GM19468 (cell line): ENCODE results near the gene CLTB.
"Not testable (repeated sequence)": the region's sequence is repeated elsewhere in the genome, so short reads cannot be mapped to it uniquely, and the experiment has no call there.

ENCODE experiments used
- ATAC-seq: cut with Tn5 transposase; IDR thresholded peaks from one replicate; pipeline ENCODE4 v1.9.1; 2021; ENCODE audit warnings: mild to moderate bottlenecking, moderate library complexity, moderate number of reproducible peaks; ENCODE audit not compliant: unreplicated experiment; ENCODE audit errors: extremely low read depth

The CLTB gene

GRCh38 chr5:176429972-176430371, 13.6 kb upstream of the CLTB start:
- no peak for ATAC-seq

- no peak for ATAC-seq
These were observed 11.6 kb upstream of the CLTB start for GRCh38 chr5:176427971-176428370.

DNA sequence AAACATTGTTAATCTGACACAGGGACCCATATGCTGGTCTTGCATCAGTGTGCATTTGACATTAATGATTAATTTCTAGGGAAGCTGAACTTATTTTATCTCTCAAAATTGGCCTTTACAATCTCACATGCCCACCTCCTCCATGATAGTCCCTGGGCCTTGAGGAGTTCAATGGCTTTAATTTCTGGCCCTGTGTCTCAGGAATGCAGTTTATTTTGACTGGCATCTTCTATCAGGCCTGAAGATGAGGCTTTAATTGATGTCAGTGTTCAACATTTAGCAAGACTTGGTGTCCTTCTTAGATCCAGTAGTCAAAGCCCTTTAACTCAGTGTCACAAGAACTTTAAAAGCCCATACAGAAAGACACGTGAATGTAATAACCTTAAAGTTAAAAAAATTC, 10.5 kb upstream of the CLTB start:
- no peak for ATAC-seq

- ATAC-seq = no peak
These were observed 9.5 kb upstream of the CLTB start for GRCh38 chr5:176425791-176426190.

DNA sequence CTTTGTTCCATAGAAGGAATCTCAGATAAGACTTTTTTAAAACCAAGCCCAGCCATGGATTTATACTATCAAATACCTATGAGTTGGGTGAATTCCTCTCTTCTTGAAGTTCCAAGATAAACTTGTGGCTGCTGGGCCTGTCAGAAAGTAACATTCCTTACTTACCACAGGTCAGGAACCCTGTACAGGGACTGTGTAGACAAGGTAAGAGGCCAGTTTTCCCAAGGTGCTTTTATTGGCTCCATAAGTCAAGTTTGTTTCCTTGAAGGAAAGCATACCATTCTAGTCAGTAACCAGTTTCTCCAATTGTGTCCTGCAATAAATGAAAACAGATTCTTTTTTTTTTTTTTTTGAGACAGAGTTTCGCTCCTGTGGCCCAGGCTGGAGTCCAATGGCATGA, 8.8 kb upstream of the CLTB start:
- no peak for ATAC-seq

DNA sequence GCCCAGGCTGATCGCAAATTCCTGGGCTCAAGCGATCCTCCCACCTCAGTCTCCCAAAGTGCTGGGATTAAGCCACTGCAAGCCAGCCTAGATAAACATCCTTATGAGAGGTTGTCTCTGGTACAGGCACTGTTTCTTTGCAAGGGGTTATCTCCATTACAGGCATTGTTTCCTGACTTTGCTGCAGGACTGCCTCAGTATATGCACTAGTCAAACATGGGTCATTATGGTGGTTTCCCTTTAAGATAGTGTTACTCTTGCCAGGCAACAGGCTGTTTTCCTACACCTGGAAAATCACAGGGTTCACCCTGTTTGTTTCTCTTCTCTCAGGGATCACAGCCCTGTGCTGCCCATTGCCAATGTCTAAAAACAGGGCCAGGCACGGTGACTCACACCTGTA, 7.8 kb upstream of the CLTB start:
- ATAC-seq = no peak

DNA sequence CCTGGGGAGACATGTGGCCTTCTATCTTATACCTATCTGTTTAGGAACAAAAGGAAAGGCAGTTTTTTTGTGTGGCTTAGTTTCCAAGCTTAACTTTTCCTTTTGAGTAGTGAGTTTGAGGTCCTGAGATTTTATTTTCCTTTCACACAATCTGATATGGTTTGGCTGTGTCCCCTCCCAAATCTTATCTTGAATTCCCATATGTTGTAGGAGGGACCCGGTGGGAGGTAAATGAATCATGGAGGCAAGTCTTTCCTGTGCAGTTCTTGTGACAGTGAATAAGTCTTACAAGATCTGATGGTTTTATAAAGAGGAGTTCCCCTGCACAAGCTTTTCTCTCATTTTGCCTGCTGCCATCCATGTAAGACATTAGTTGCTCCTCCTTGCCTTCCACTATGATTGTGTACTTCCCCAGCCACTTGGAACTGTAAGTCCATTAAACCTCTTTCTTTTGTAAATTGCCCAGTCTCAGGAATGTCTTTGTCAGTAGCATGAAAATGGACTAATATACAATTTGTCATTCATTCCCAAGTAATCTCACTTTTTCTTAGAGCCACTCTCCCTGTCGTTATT, 4.7 kb upstream of the CLTB start:
- ATAC-seq = no peak

DNA sequence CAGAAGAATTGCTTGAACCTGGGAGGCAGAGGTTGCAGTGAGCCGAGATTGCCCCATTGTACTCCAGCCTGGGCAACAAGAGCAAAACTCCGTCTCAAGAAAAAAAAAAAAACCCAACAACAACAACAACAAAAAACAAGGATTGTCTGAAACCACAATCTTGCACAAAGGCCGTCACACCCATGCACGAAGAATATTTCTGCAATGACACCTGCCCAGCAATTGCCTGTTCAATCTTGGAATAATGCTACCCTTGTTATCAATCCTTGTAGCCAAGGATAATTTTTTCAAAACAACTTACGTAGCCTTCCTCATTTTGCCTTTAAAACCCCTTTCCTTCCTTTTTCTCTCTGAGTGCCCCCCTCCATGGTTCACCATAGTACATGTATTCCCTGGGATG, 3.7 kb upstream of the CLTB start:
- ATAC-seq = no peak

DNA sequence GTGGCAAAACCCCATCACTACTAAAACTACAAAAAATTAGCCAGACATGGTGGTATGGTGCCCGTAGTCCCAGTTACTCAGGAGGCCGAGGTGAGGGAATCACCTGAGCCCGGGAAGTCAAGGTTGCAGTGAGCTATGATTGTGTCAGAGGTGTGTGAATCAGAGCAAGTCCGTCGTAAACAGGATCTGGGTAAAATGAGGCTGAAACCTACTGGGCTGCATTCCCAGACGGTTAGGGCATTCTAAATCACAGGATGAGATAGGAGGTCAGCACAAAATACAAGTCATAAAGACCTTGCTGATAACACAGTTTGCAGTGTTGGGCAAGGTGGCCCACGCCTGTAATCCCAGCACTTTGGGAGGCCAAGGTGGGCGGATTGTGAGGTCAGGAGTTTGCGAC, 1.9 kb upstream of the CLTB start:
- no peak for ATAC-seq

DNA sequence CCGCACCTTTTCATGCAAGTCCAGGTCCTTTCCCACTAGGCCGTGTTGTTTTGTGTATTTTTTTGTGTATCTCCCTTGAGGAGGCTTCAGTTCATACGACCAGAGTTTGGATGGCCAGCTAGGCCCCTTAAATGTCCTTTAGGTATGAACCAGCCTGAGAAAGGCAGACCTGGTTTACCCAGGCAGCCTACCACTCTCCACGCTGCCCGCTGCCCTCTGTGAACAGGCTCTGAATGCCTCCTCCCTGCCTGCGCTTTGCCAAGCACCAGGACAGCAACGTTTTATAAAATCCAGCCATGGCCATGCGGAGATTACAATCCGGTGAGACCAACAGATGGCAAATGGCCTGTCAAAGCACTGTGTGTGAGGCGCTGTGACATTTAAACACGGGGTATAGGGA, 626 bp upstream of the CLTB start:
- no peak for ATAC-seq

DNA sequence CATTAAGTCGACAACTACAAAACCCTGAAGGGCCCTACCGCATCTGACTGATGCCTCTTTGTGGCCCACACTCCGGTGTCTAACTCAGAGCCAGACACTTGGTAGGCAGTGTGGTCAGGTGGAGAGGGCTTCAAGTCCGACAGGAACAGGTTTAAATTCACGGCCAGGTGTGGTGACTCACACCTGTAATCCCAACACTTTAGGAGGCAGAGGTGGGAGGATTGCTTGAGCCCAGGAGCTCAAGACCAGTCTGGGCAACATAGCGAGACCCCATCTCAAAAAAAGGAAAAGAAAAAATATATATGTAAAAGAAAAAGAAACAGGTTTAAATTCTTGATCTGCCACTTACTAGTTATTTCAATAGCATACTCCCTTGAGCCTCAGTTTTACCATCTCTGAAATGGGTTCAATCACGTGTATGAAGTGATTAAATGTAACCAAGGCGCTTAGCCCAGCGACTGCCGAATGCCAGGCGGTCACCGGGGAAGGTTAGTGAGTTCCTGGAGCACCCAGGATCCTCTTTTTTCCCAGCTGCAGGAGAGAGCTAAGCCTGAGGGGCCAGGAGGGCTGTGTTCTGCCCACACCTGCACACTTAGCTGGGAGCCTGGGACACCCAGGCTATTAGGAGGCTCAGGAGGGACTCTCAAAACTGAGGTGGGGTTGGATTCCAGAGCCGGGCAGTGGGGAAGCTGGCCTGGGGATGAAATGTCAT, 943 bp downstream of the CLTB start:
- no peak for ATAC-seq

- ATAC-seq = no peak
These were observed 1.6 kb downstream of the CLTB start for GRCh38 chr5:176414704-176415103.

DNA sequence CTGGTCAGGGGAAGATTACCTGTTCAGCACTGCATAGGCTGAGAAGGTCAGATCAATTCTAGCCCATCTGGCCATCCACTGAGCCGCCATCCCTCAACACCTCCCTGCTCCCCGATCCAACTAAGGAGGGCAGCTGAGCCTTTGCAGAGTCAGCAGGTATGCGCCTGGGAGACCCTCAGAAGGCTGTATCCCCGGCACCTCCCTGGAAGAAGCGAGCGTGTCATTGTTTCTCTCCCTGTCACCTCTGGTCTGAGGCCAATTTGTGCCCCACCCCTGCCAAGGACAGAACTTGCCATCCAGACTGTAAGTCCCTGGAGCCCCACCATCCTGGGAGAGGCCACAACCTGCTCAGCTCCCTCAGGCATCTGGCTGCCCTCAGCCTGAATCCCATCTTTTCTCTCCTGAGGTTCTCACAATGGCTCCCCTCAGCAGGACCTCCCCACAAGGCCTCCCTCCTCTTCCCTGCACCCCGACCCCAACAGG, 2.6 kb downstream of the CLTB start:
- ATAC-seq = no peak

GRCh38 chr5:176413255-176413565, 3.1 kb downstream of the CLTB start:
- ATAC-seq = no peak

GRCh38 chr5:176412517-176413254, 3.7 kb downstream of the CLTB start:
- no peak for ATAC-seq

GRCh38 chr5:176410486-176411180, 5.7 kb downstream of the CLTB start:
- no peak for ATAC-seq

DNA sequence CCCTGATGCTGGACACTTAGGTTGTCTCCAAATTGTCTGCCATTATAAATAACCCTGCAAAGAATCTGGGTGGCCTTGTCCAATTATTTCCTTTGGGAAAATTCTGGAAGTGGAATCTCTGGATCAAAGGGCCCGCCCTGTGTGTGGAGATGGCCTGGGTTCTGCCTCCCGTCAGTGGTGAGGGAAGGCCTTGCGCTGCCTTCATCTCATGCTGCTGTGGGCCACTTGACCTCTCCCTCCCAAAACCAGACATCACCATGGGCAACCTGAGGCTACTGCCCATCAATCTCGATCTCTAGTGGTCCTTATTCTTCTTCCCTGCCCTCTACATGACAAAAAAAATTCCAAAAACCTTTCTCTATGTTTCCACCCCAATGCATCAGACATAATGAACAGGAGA, 6.6 kb downstream of the CLTB start:
- ATAC-seq = no peak

GRCh38 chr5:176408590-176408989, 7.7 kb downstream of the CLTB start:
- no peak for ATAC-seq

DNA sequence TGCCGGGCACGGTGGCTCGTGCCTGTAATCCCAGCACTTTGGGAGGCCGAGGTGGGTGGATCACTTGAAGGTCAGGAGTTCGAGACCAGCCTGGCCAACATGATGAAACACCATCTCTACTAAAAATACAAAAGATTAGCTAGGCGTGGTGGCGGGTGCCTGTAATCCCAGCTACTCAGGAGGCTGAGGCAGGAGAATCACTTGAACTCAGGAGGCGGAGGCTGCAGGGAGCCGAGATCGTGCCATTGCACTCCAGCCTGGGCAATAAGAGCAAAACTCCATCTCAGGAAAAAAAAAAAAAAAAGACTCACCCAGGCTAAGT, 8.1 kb downstream of the CLTB start:
- not testable (repeated sequence) for ATAC-seq

GRCh38 chr5:176407456-176408251, 8.7 kb downstream of the CLTB start:
- no peak for ATAC-seq
